ENCODE data around the gene PAFAH1B1. TPM values are rescaled to one million over a fixed set of nuclear protein-coding genes. Genes with fewer than 3 reads are reported as not detected.
A peak's percentile ranks its signal among the peaks of the same experiment; 100 is the strongest.
"Not testable (repeated sequence)": the region's sequence is repeated elsewhere in the genome, so short reads cannot be mapped to it uniquely, and the experiment has no call there.

PAFAH1B1 gene
- total RNA-seq, 2 donors from 2014 or later: 39.7 to 60.3 TPM

GRCh38 chr17:2624292-2624731, 30.9 kb downstream of the PAFAH1B1 start:
- no peak for ATAC-seq
- Histone ChIP-seq H3K9me3 (no peaks in the 10 kb centered on the region), H3K27me3 (no peaks in the 10 kb centered on the region), H3K36me3 (replicated peaks in 1 of 2; ENCODE audit: insufficient read depth in 1 of 2, low read depth in 2 of 2) (no peaks in the 10 kb centered on the region), H3K4me3 (no peak overlapping the region), H3K4me1 (no peaks in the 10 kb centered on the region), H3K27ac (no peak overlapping the region)
- DNase-seq: peak in 1 of 4 donors; percentile 5
- 74 to 76% methylated on average over 10 of the region's 10 CpGs for WGBS, 2 donors
- TF ChIP-seq POLR2A (IDR thresholded peaks at IDR 0.05) (no peak), CTCF (IDR thresholded peaks at IDR 0.05) (no peak)
- intact Hi-C loops (cut with DNase I): no loop called here

- DNase-seq; H3K27me3 ChIP-seq; ATAC-seq; H3K4me3 ChIP-seq; H3K27ac ChIP-seq; H3K9me3 ChIP-seq; intact Hi-C loops (cut with DNase I); H3K36me3 ChIP-seq (replicated peaks in 1 of 2; ENCODE audit: insufficient read depth in 1 of 2, low read depth in 2 of 2); H3K4me1 ChIP-seq: not testable (repeated sequence)
- WGBS, 2 donors: 96 to 98% methylated on average over 7 of the region's 7 CpGs
Observed at GRCh38 chr17:2626626-2627219, 33.3 kb downstream of the PAFAH1B1 start.

- peaks cover 12% of the 10 kb centered on the region for H3K4me1 ChIP-seq
- intact Hi-C loops (cut with DNase I); H3K4me3 ChIP-seq; ATAC-seq; H3K27ac ChIP-seq; DNase-seq; H3K36me3 ChIP-seq (replicated peaks in 1 of 2; ENCODE audit: insufficient read depth in 1 of 2, low read depth in 2 of 2); H3K27me3 ChIP-seq; H3K9me3 ChIP-seq: not testable (repeated sequence)
- WGBS, 2 donors: 78 to 85% methylated on average over 2 of the region's 2 CpGs
Observed at GRCh38 chr17:2628922-2629321, 35.5 kb downstream of the PAFAH1B1 start.

DNA sequence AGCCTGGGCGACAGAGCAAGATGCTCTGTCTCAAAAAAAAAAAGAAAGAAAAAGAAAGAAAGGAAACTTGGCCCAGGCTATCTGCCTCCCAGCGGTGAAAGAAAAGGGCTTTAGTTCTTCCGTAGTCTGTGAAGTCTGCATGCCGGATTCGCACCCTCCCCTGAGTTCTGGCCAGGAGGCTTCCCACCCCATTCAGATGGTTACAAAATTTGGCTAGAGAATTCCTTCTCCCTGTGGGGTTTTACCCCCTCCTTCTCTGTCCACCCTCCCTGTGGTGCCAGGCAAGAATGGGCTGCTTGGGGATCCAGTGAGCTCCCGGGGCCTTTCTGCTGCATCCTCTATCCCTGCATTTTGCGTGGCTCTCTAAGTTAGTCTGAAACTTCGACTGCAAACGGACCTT, 37.8 kb downstream of the PAFAH1B1 start:
- Histone ChIP-seq H3K4me1 (peaks cover 34% of the 10 kb centered on the region), H3K4me3 (no peak overlapping the region), H3K27ac (no peak overlapping the region), H3K36me3 (replicated peaks in 1 of 2; ENCODE audit: insufficient read depth in 1 of 2, low read depth in 2 of 2) (no peaks in the 10 kb centered on the region), H3K9me3 (no peaks in the 10 kb centered on the region), H3K27me3 (no peaks in the 10 kb centered on the region)
- WGBS, 2 donors: 85 to 89% methylated on average over 9 of the region's 9 CpGs
- intact Hi-C loops (cut with DNase I): no loop called here
- DNase-seq (no peak), ATAC-seq (no peak)
- TF ChIP-seq POLR2A (IDR thresholded peaks at IDR 0.05) (no peak), CTCF (IDR thresholded peaks at IDR 0.05) (no peak)

- Histone ChIP-seq H3K4me1 (peaks cover 50% of the 10 kb centered on the region), H3K27me3 (no peaks in the 10 kb centered on the region), H3K4me3 (no peak overlapping the region), H3K36me3 (replicated peaks in 1 of 2; ENCODE audit: insufficient read depth in 1 of 2, low read depth in 2 of 2) (peaks cover 0 to 6% of the 10 kb centered on the region in 2 donors), H3K27ac (no peak overlapping the region), H3K9me3 (no peaks in the 10 kb centered on the region)
- ATAC-seq (no peak), DNase-seq (peak in 2 of 4 donors; percentile 18 to 24)
- TF ChIP-seq POLR2A (IDR thresholded peaks at IDR 0.05) (no peak), CTCF (IDR thresholded peaks at IDR 0.05) (no peak)
- intact Hi-C loops (cut with DNase I): no loop called here
- 49 to 59% methylated on average over 9 of the region's 9 CpGs for WGBS, 2 donors
Observed at GRCh38 chr17:2634361-2634960, 41.0 kb downstream of the PAFAH1B1 start.

DNA sequence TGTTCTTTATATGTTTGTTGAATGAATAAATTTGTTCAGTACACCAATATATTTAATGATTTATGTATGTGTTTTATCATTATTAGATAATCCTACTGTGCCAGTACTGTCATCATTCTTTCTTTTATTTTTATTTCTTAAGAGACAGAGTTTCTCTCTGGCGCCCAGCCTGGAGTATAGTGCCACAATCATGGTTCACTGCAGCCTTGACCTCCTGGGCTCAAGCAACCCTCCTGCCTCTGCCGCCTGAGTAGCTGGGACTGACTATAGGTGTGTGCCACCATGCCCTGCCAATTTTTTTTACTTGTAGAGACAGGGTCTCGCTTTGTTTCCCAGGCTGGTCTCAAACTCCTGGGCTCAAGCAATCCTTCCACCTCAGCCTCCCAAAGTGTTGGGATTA, 41.8 kb downstream of the PAFAH1B1 start:
- no peak for TF ChIP-seq CTCF (IDR thresholded peaks at IDR 0.05)
- TF ChIP-seq POLR2A (IDR thresholded peaks at IDR 0.05): no peak
- no peak for ATAC-seq

More for the DNA sequence above, 41.8 kb downstream of the PAFAH1B1 start:
- H3K27ac ChIP-seq: no peak overlapping the region
- H3K4me1 ChIP-seq: peaks cover 47% of the 10 kb centered on the region
- intact Hi-C loops (cut with DNase I): no loop called here
- no peak for DNase-seq
- H3K36me3 ChIP-seq (replicated peaks in 1 of 2; ENCODE audit: insufficient read depth in 1 of 2, low read depth in 2 of 2): peaks cover 0 to 6% of the 10 kb centered on the region in 2 donors
- H3K27me3 ChIP-seq: no peaks in the 10 kb centered on the region
- 79 to 88% methylated on average over 3 of the region's 3 CpGs for WGBS, 2 donors
- no peaks in the 10 kb centered on the region for H3K9me3 ChIP-seq
- H3K4me3 ChIP-seq: no peak overlapping the region
